Stimulated activated CD4-positive, alpha-beta T cell treated with anti-CD3 and anti-CD28 coated beads, Interleukin-15, amount 100 ng/mL, for 24 hours (primary cell): ENCODE results near the gene HOXB2.
A peak's percentile ranks its signal among the peaks of the same experiment; 100 is the strongest.

ENCODE experiments used
- DNase-seq: peaks from one replicate; pipeline ENCODE4 v3.0.0-alpha.2; 2020

Gene HOXB2

DNA sequence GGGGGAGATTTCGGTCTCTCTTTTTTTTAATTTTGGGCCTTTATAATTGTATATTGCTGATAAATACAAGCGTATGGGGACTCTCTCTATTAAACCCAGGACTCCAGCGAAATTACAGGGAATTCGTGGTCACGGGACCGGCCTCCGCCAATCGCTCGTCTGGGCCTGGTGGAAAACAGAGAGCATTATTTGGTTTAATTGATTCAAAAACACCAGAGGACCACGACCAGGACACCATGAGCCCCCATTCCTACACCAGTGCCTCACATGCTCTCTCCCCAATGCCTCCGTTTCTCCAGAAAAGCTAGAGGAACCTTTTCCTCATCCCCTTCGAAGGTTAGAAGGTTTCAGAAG is at the start of gene HOXB2:
HOXB2 (minus strand) TSS at position 88 of the 354 bp plus-strand sequence. CDS start 198 bp downstream, outside the sequence.
- no peak for DNase-seq

DNA sequence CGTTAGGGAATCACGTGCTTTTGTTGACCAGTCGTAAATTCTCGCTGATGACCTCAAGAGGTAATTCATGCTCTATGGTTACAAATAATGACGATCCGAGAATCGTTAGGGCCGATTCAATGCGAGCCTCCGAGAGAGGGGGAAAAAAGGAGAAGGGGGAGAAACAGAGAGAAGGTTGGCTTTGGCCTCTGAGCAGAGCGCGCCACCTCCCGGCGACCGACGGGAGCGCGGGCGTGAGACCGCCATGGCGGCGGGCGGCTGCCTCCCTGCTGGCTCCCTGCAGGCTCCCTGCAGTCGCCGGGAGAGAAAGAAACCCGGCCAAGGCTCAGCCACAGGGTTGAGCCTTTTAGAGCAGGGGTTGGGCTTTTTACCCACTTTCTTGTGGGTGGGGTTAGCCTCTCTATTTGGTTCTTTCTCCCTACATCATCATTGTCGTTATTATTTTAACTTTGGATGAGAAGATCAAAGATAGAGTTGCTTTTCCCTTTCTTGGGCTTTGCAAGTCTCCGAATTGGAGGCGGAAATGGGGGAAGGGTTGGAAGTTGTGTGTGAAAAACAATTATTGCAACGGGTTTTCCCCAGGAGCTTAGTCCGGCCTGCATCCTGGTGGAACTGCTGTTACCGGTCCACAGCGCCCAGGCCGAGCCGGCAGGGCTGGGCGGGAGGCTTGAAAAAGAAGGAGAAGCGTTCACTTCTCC is 49.1 kb upstream of the HOXB2 start:
- peak; percentile 87 for DNase-seq

DNA sequence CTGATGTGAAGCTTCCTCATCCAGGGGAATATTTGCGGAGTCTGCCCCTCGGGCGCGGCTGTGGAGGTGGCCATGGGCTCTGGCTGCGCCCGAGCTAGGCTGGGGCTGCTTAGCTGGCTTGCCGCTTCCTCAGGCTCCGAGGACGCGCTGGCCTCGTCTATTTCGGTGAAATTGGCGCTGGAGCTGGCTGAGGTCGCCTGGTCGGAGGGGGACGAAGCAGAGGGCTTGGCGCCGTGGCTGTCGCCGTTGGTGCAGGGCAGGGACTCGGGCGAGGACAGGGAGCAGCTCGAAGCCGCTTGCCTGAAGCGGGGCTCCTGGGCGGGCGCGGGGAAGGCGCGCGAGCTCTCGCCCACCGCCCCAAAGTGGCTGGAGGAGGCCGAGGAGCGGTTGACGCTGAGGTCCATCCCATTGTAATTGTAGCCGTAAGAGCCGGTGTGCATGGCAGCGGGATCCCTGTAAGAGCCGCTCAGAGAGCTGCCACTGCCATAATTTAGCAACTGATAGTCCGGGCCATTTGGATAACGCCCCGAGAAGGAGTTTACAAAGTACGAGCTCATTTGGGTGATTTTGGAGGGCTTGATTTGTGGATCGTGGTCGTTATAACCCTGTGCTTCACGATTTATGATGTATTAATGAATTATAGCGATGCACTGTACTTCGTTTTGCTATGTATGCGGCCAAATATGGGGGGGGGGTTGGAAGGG is 48.4 kb upstream of the HOXB2 start, which contains the start of gene HOXB5:
HOXB5 (minus strand) TSS at position 654 of the 704 bp plus-strand sequence; CDS start at position 557, 97 bp downstream.
- peak; percentile 54 for DNase-seq

DNA sequence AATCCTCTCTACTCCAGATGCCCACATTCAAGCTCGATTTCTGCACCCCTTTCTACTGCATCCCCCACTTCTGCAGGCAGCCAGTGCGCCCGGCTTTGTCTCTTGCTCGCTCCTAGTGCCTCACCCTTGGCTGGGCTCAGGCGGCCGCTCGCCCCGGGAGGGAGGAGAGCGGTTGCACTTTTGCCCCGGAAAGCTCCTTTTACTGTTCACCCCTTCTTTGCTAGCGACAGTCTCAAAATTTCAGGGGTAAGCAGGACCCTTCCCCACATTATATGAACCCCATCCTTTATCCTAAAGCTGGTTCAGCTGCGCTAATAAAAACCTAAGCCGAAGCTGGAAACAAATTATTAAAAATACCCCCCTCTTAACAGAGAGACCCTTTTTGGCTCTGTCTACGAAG is 47.7 kb upstream of the HOXB2 start:
- peak; percentile 48 for DNase-seq

DNA sequence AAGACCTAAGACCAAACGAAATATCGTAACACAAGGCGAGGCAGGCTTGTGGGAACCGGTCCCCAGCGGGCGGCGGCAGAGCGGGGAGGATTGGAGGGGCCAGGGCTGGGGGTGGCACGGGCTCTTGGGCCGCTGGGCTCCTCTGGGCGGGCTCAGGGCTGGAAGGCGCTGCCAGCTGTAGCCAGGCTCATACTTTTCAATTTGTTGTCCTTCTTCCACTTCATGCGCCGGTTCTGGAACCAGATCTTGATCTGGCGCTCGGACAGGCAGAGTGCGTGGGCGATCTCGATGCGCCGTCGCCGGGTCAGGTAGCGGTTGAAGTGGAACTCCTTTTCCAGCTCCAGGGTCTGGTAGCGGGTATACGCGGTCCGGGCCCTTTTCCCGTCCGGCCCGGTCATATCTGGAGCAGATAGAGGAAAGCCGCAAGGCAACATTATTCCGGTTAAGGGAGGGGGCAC is 47.2 kb upstream of the HOXB2 start:
- DNase-seq = no peak

DNA sequence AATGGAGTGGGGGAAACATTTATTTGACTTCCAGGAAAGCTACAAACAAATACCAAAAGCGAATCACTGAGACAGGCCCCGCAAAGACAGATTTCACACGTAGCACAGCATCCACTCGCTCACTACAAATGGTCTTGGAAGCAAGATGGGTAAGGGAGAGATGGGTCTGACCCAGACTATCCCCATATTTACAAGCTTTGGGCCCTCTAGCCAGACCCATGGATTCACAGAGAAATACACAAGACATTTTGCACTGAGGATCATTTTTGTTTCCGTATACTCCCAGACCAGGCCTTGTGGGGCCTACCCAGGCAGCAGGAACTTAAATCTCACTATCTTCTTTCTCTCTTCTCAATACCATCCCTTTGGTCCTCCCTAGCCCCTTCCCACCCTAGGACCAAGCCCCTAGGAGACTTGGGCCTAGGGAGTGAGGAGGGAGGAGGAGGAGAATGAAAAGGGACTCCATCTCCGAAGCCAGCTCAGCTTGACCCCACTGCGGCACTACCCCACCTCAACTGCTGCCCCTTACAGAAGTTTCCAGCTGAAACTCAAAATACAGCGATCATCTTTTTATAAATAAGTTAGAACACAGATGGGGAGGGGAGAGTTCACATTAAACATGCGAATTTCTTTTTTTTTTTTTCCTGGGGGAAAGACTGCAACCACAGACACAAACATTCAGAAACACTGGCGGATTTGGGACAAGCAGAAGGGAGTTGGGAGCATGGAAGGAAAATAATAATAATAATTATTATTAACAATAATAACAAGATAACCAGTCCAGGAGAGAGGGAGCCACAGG is 46.5 kb upstream of the HOXB2 start:
- no peak for DNase-seq

DNA sequence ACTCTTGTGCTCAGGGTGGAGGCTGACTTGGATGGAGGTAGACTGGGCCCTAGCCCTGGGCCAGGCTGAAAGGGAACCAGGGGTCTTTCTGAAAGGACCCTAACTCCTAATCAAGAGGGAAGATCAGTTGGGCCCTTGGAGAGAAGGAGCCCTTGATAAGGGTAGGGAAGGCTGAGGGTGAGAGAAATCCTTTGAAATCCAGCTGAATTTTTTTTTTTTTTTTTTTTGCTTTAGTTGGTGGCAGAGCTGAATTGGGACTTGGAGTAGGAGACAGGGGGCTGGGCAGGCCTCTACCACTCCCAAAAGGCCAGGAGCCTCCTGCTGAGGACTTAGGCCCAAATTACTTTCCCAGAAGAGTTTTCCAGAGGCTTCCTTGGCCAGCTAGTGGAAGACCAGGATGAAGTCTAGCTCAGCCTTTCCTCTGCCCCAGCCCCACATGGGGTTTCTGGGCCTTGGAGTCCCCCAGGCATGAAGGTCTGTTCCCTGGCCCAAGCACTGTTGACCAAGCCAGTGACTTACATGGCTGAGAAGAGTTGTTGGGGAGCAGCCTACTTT is 45.8 kb upstream of the HOXB2 start:
- no peak for DNase-seq

DNA sequence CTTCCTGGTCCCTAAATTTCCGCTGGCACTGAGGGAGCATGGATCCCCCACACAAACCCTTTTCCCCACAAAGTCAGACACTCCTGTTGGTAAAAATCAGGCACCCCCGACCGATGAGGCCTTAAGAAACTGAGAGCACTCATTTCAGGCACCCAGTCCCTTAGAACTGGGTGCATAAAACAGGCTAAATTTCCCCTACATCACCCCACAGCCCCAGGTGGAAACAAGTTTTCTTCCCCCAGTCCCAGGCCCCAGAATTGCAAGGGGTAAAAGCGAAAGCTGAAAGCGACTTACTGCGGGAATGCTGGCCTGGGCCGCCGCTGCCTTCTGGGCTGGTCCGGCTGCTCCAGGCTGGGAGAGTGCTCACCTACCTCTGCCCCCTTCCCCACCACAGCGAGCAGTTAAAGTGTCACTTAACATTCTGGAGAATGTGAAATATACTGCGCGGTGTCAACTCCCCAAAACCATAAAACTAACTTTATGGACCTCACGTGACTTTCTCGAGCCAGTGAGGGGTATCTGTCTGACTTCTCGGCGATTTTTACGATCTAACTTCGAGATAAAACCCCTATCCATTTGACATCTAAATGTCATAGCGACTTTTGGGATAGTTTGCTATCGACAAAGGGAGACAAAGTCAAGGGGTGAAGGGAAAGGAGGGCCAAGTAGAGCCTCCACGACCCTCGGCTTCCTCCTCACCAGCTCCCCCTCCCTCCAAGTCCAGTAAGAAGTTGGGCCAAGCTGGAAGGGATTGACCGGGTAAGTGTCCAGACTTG is 45.1 kb upstream of the HOXB2 start, which contains the start of gene HOXB3:
HOXB3 (minus strand) TSS at position 411 of the 776 bp plus-strand sequence. CDS start 37,767 bp downstream, outside the sequence.
- no peak for DNase-seq

DNA sequence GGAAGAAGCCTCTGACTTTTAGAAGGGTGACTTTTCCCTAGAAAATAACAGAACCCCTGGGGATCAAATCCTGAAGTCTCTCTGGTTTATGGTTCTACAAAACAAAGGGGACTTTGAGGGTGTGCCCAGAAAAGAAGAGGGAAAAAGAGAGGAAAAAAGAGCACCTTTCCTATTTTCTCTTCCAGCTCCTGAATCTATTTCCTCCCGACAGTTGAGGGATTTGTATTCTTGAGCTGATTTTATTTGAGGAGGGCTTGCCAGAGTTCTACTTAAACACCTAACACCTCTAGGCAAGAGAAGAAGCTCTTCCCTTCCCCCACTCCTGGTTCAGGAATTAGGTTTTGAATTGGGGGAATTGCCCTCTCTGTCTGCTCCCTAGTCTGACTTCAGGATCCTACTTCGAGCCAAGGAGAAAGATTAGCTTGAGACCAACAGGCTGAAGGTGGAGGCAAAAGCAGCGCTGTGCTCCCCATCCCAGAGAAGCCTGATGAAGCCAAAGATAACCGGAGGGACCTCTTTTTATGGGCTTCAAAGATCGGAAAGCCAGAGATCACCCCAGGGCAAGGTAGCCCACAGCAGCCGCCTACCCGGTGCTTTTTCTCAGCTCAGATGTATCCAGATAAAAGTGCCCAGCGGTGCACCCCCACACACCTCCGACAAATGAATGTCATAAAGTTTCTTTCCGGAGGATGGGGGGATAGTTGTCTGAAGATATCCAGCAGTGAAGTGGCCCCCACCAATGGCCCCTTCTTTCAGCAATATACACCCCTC is 44.3 kb upstream of the HOXB2 start:
- no peak for DNase-seq

DNA sequence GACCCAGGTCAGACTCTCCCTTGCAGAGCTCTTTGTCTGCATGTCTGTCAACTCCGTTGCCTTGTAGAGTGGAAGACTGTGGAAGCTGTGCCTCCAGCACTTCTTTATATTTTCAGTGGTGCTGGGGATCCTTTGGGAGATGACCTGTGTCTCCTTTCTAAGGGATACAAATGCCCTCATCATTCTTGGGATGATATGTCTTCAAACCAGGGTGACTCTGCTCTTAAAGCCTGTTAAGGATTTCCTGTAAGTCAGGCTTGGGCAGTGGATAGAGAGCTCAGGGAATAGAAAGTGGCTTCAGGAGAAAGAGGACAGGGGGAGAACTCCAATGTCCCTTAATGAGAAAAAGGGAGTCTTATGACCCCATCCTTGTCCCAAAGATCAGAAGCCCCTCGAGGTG is 43.6 kb upstream of the HOXB2 start:
- DNase-seq = no peak

DNA sequence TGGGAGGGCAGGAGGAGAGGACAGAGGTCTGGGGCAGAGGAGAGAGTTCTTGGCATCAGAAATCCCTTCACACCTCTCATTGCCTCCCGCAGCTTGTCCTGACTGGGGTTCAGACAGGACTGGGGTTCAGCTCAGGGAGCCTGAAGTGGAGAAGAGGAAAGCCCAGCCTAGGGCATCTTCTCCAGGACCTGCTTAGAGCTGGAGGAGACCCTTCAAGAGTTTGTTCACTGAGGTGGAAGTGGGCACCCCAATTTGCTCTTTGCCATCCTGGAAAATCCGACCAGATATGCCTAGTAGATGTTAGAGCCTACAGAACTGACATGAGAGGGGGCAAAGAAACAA is 43.1 kb upstream of the HOXB2 start:
- no peak for DNase-seq

DNA sequence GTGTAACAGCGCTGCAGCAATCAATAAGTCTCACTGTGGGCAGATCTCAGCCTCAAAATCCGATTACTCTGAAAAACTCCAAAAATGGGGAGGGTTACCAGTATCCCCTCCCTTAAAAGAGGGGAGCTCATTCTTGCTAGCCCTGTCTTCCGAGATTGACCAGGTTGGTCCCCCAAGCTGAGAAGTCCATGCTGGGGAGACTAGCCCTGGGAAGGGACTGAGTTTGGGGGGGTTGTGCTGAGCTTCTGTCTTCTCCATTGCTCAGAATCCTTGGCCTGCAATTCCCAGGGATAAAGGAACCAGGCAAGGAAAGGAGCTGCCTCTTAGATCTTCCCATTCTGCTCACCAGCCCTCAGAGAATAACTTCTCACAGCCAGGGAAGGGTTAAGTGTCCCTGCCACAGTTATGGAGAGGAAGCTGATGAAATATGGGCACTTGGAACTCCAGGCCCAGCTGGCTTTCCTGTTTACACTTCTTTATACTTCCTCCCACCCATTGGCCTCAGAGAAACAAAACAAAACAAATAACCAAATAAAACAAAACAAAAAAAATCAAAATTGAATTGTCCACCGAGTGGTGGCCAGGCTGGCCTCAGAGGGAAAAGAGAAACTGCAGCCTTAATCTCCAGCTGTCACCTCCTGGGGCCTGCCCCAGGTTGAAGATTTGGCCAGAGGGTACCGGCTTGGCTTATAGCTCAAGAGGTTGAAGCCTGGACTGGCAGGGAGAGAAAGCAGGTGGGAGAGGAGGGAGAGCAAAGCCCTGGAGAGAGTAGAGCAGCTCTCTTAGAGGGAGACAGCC is 42.6 kb upstream of the HOXB2 start:
- DNase-seq = no peak

DNA sequence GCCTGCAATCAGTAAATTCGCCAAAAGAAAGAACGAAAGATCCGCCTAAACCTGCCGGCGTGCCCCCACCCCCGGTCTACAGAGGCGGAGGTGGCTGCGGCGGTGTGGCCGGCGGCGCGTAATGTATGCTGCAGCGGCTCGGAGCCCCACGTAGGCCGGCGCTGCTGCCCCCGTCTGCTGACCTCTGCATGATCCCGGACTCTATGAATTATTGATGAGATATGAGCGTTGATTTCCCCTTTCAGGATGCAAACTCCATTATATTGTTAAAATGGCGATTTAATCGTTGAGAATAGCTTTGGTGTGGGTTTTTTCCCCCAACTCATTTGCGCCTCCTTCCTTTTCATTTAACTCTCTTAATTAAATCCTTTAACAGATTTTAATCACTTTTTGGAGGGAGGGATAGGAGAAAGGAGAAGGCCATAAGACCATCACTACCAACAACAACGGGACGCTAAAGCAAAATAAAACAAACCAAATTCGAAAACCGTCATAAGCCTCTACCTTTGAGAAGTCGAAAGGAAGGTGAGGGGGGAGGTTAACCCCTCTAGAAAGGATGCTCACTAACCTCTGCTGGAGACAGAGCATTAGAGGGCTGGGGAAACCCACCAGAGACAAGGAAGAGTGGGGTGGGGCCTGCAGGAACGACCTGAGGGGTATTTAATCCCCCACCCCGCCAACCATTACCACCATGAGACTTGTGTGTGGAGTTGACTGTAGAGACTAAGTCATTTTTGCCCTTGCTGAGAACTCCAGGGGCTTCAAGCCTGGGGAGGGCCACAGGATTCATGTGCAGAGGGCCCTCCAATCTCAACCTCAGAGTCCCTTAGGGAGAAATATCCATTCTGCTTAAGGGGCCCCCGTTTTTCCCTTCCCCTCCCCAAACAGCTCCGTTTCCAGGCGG is 41.7 kb upstream of the HOXB2 start:
- DNase-seq = peak; percentile 53

DNA sequence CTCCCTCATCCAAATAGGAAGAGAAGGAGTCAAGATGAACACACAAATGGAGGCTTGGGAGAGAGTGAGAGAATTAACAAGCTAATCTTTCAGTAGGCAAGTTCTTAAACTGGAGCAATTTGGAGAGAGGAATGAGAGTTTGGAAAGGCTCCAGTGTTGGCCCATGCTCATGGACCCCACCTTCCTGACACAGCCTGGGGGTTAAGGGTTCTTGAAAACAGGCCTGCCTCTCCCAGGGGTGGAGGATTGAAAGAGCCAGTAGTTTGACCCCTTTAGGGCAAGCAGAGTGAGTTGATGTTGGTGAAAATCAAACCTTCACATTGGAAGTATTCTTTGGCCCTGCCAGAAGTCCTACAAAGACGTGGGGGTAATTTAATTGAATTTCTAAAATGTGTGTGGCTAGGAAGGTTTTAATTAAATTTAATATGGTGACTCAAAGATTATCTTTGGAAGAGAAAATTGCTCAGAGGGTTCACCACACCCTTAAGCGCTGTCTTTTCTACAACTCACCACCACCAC is 39.4 kb upstream of the HOXB2 start:
- DNase-seq = no peak

DNA sequence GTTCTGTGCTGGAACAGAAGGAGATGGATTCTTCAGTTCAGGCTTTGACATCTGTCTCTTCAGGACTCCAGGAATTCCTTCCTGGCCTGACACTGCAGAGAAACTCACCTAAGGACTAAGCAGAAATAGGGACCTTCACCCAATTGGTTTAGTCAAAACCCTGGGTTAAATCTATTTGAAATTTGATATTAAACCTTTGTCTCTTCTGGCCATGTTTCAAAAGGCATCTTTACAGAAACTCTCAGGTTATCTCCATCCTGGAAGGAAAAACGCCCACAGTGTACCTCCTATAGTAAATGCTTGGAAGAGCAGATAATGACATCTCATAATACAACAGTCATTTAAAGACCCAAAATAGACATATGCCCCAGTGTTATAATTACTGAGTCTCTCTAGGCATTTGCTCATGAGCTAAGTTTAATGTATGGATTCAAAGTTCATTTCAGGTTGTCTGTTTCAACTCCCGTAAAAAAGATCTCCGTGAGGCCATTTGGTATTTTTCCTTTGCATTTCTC is 38.9 kb upstream of the HOXB2 start:
- no peak for DNase-seq

DNA sequence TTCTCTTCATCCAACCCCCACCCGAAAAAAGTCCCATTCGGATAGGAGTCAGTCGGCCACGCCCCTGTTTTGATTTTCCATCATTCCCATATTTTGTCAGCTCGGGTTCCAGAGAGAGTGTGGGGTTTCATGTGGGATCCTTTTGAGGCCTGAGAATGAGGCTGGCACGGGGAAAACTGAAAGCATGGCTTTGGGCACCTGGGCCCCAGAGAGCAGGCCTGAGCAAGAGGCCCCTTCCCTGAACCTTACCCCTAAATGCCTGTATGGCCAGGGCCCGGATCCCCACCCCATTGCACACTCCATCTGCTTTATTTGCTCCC is 37.8 kb upstream of the HOXB2 start:
- DNase-seq = no peak

DNA sequence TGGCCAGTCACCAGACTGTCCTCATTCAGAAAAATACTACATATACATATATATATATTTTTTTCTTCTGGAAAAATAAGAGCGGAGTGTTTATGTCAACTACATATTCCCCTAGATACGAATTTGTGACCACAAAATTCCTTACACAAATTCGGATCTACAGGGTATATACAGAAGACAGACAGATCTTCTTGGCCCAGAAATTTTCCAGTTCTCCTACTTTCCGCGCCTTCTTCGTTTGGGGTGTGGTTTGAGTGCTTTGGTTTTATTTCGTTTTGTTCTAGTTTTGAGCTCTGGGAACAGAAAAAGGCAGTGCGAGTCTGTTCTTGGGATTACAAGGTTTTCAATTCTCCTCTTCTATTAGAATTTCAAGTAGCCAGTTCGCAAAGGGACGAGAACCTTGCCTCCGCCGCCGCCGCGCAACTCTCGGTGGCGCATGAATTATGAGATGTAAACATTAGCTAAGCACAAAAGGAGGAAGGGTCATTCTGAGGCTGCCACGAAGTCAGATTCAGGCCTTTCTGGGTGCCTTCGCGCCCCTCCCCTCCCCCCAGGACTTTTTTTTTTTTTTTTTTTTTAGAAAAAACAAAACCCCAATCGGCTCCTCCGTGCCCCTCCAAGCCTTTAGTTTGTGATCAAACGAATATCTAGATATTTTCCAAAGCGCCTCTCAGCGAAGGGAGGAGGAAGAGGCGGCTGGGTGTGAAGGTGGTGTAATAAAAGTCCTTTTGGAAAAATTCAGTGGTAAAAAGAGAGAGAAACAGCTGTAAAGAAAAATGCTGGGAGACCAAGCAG is 35.0 kb upstream of the HOXB2 start:
- no peak for DNase-seq

DNA sequence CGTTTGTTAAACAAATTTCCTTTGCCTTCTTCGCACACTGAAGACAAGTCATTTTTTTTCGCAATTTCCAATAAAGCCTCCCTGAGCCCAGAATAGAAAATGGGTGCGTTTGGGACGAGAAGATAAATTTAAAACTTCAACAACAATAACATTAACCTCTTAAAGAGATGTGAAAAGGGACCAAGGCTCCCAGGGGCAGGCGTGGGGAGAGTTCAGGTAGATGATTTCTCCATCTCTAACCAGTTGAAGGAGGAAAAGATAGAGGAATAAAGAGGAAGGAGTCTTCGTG is 34.5 kb upstream of the HOXB2 start:
- DNase-seq = no peak
